HCEC 1CT (cell line): ENCODE data around the gene SOCS7.

Source experiments
- DNase-seq: peaks from one replicate; pipeline ENCODE4 v3.0.0-alpha.2; 2017

SOCS7 gene

DNA sequence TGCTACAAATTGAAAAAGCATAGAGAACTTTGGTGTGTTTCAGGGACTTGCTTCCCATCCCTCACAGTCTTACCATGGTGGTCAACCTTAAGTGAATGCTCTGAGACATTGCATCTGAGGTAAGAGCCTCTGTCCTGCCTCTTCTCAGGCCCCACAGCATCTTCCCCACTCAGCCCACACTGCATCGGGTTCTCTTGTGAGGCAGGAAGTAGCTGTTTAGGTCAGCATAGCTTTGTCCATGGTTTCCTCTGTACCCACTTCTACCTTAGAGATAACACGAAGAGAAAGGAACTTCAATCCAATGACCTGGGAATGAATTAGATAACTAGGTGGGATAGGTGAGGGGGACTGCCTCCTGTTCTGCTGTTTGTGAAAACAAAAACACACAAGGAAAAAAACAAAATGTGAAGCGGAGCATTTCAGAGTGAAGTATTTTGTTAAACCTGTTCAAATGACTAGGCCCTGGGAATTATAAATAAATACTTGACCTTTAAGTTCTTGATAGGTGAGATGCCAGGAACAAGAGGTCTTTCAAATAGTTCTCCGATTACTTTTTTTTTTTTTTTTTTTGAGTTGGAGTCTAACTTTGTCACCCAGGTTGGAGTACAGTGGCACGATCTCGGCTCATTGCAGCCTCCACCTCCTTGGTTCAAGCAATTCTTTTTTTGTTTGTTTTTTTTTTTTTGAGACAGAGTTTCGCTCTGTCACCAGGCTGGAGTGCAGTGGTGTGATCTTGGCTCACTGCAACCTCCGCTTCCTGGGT is 17.7 kb downstream of the SOCS7 start:
- DNase-seq, result no peak

DNA sequence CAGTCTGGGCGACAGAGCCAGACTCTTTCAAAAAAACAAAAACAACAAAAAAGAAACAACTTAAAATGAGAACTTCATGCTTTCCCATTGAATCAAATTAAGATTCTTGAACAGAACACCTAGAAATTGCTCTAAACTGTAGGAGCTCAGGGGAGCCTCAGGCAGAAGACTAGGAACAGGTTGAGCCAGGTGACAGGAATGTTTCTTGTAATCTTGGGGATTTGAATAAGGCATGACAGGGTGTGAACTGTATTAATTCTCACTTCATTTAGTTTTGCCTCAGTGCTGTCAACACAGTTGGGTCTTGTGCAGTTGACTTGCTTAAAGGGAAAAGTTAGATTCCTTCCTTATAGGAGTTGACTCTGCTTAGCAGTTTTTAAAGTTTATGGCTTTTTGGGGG is 27.8 kb downstream of the SOCS7 start:
- no peak for DNase-seq

- no peak for DNase-seq
Observed at GRCh38 chr17:38395090-38395489, 43.4 kb downstream of the SOCS7 start.

GRCh38 chr17:38397227-38397626 is 45.6 kb downstream of the SOCS7 start:
- DNase-seq, result no peak

GRCh38 chr17:38400286-38400685 is 48.6 kb downstream of the SOCS7 start:
- DNase-seq, result no peak

DNA sequence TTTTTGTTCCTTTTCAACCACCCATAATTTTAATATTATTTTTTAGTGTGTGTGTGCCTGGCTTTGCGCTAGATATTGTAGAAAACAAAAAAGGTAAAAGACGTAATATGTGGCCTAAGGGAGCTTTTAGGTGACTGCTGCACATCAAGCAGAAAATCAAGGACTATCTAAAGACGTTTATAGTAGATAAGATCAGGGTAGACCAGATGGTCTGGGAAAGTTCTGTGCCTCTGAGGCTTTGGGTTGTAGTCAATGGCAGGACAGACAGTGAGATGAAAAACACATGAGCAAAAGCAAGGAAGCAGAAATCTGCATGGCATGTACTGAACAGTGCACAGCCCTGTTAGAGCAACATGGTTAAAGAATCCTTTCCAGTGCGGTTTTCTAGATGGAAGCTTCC is 49.8 kb downstream of the SOCS7 start:
- no peak for DNase-seq

- DNase-seq, result no peak
Observed at GRCh38 chr17:38402897-38403296, 51.3 kb downstream of the SOCS7 start.

DNA sequence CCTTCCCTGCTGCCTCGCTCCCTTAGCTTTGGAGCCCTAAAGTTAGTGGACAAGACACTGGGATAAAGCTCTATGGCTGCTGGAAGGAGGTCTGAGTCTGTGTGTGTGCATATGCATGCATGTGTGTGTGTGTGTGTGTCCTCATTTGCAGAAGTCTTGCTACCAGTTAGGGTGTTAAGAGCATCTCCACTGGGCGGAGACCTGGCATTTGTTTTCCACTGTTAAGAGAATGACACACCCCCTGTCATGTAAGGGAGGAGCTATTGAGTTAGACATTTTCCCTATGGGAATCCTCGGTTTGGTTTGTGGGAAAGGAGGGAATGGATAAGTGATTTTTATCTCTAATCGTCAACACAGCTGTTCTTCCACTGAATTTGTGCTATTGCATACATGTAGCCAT is 51.8 kb downstream of the SOCS7 start:
- no peak for DNase-seq

- no peak for DNase-seq
Observed at GRCh38 chr17:38404174-38404943, 52.7 kb downstream of the SOCS7 start.

DNA sequence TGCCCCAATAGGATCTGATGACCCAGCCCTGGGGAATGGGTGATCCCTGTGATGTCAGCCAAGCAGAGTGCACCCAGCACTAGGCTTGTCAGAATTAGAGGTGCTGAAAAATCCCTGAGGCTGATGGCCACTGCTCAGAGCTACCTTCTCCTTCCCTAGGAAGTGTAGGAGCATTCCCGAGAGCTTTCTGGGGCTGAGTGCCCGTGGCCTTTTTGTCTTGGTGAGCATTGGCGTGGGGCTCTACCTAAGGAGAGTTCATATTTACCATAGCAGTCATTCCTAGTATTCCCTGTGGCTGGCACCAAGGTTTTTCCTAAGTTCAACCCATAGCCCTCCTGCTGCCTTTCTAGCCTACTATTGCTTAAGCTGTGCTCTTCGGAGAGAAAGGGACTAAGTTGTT is 54.0 kb downstream of the SOCS7 start:
- no peak for DNase-seq

GRCh38 chr17:38410201-38410600 is 58.6 kb downstream of the SOCS7 start:
- no peak for DNase-seq

- DNase-seq, result no peak
Observed at GRCh38 chr17:38415250-38416194, 63.9 kb downstream of the SOCS7 start.

DNA sequence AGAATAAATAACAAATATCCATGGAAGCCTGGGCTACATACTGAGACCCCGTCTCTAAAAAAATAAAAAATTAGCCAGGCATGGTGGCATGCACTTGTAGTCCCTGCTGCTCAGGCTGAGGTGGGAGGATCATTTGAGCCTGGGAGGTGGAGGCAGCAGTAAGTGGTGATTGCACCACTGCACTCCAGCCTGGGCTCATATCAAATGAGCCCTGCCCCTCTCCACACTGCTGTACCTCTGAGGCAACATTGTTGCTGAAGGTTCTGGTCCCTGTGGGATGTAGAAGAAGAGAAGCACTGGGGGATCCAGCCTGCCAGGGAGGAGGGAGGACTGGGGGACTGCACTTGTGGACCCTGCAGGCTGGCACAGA is 65.2 kb downstream of the SOCS7 start:
- no peak for DNase-seq

- no peak for DNase-seq
Observed at GRCh38 chr17:38417210-38417951, 65.7 kb downstream of the SOCS7 start.

DNA sequence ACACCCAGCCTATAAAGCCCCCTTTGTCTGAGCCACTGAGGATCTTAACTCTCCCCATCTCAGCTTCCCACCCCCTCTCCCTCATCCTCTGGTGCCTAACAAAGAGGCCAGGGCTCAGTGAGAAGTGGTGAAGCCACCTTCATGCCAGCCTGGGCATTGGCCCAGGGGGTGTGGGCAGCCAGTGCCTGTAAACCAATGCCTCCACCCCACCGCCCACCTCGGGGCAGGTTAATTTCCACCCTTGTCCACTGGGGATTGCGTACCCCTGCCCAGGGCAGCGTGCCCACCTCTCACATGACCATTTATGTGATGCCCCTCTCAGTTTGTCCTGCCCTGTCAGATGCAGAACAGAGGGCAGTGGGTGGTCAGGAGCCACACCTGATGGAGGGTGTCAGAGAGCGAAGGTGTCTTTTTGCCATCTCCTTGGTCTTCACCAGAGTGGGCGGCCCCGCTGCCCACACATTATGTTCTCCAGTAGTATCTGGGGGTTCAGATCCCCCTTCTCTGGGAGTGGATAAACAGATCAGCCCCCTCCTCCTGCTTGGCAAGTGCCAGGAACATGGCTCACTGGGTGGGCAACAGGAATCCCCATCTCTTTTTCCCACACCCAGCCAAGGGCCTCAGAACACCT is 66.5 kb downstream of the SOCS7 start:
- DNase-seq, result no peak

DNA sequence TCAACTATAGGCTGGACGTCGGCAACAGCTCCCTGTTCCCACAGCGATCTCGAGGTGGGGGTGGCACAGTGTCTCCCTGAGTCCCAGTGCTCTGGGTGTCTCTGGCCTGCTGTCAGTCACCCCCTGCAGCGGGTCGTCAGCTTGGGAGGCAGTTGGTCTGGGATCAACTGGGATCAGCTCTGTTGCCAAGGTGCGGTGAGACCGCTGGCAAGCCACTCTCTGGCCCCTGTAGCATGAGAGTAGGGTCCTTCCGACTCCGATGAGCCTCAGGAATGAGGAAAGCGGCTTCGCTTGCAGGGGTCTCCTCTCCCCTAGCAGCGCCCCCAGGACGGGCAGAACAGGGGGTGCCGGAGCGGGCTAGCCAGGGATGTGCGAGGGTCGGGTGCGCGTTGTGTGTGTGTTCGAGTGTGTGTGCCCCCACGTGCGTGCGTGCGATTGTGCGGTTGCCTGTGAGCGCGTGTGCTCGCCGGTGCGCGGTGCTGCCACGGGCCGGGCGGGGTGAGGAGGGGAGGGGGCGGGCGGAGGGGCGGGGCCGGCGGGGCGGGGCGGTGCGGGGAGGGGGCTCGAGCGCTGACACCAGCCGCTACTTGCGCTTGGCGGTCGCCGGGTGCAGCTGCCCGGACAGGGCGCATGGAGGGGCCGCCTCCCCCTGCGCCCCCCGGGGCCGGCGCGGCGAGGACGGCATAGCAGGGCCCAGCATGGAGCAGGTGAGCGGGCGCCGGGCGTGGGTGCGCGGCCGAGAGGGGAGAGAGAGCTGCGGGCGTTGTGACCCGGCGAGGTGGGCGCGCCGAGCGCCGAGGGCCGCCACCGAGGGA is 67.3 kb downstream of the SOCS7 start:
- DNase-seq, result no peak

GRCh38 chr17:38419508-38419981 is 67.9 kb downstream of the SOCS7 start:
- no peak for DNase-seq

DNA sequence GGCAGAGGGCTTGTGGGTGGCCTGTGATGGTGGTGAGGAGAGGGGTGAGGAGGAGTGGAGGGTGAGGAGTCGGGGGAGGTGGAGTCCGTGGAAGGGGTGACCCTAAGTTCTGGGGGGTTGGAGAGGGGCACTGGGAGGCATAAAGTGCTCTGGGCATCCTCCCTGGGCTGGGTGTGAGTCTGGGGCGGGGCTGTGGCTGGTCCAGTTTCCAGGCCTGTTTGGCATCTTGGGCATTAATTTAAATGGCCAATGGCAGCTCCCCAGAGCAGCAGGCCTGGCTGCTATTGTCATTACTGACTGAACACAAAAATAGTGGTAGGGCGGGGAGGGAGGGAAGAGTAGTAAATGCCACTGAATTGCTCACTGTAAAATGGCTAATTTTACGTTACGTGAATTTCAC is 68.9 kb downstream of the SOCS7 start:
- DNase-seq, result no peak

DNA sequence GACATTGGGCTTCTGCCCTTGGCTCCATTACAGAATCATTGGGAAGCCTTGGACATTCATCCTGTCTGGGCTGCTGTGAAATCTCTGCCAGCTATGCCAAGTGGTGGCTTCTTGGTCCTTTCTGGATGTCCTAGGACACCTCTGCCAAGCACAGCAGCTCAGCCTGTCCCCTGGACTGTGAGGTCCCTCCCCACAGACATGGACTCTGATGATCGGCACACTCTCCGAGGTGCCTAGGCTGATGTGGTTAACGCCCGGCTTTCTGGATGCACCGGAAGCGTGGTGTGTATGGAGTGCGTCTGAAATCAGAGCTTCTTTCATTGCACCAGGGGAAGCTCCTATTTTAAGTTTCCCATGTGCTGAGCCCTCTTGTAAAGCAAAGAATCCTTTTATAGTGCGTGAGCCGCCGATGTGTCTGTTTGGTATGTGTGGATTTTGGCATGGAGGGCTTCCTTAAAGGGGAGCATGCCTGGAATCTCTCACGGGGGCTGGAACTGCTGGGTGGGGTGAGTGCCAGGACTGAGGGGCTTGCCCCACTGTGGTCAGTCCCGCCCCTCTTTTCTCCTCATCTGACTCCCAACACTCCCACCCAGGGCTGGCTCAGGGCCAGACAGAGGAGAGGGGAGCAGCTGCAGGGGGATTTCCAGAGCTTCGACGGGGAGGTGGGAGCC is 69.7 kb downstream of the SOCS7 start:
- no peak for DNase-seq
